GM19035 (cell line): ENCODE data around the gene CACNA1H.

Experiments used
- ATAC-seq: cut with Tn5 transposase; IDR thresholded peaks from one replicate; pipeline ENCODE4 v1.9.1; 2021; ENCODE audit not compliant: unreplicated experiment

Gene CACNA1H

DNA sequence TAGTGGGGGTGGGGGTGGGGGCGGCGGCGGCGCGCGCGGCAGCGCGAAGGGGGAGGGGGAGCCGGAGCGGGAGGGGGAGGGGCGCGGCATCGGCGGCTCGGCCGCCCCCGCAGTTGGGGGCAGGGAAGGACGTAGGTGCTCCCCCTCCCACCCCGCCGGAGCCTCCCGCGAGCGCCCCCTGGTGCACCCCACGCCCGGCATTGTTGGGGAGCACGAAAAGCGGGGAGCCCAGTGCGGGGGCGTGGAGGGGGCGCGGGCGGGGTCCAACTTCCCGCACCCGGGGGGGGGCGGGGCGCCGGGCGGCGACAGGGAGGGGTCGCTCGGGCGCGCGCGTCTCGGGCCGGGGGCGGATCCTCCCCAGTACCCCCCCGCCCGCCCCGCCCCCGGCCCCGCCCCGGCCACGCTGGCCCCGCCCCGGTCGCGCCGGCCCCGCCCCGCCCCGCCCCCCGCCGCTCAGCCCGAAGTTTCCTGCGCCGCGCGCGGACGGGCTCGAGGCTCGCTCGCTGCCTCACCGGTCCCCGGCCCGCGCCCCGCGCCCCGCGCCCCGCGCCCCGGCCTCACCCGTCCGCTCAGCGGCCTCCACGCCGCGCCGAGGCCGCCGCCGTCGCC, at the start of gene CACNA1H:
CACNA1H (plus strand) TSS at position 456 of the 609 bp plus-strand sequence. CDS start 632 bp downstream, outside the sequence.
- ATAC-seq: no peak

DNA sequence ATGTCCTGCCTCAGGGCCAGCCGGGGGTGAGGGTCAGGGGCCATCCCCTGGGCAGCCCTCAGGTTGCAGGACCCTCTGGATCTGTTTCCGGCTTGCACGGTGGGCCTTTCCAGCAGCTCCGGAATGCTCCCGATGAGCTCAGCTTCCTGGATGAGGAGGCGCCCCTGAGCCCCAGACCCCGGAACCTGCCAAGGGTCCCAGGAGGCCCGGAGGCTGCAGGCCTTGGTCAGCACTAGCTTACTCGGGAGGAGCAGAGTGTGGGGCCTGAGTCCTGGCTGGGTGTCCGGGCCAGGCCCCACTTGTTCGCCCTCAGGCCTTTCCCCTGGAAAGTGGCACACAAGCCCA, 49.3 kb upstream of the CACNA1H start:
- no peak for ATAC-seq

- ATAC-seq: no peak
Measured at GRCh38 chr16:1105888-1106620, 46.9 kb upstream of the CACNA1H start.

GRCh38 chr16:1106659-1107058, 46.2 kb upstream of the CACNA1H start:
- no peak for ATAC-seq

DNA sequence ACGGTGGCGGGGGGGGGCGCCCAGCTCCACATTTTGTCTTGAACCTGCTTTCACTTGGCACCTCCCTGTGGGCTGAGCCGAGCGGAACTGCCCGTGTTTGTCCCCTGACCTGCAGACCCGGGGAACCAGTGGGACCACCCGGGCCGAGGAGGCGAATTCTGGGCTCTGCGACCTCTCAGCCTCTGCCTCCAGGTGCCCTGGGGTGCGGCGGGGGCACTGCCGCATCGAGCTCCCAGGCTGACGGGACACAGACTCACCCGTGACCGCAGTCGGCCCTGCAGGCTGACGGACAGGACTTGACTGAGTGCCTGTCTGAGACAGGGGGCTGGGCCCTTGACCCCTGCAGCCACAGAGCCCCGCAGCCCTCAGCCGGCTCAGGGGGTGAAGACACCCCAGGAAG, 45.8 kb upstream of the CACNA1H start:
- no peak for ATAC-seq

DNA sequence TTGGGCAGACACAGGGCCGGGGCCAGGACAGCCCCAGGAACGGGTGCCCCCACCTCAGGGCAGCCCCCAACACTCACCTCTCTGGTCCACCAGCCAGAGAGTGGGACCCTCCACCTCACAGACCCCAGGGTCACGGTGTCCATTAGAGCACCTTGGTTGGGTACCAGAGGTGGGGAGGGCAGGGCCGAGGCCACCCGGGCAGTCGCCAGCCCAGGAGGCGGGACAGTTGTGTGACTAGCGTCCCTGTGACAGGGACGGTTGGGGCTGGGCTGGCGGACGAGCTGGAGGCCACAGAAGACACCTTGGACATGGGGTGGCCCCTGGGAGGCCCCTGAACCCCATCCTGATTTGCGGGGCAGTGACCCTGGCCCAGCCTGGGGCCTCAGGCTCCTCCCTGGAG, 45.2 kb upstream of the CACNA1H start:
- no peak for ATAC-seq

GRCh38 chr16:1108299-1109252, 44.3 kb upstream of the CACNA1H start:
- ATAC-seq: no peak

DNA sequence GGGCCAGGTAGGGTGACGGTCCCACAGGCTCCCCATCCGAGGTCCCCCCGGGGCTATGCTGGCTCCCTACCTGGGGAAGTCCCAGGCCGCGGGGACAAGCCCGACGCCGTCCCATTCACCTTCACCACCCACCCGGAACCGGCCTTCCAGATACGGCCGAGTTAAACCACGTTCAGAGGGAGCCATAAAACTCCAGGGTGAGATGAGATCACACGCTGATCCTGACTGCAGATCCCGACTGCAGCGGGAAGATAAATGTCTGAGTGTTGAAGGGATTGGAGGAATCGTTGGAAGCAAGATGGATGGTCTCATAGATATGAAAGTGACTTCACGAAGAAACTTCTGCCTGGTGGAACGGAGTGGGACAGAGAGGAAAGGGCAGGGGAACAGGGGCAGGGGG, 43.3 kb upstream of the CACNA1H start:
- ATAC-seq: no peak

GRCh38 chr16:1112506-1113184, 40.3 kb upstream of the CACNA1H start:
- no peak for ATAC-seq

DNA sequence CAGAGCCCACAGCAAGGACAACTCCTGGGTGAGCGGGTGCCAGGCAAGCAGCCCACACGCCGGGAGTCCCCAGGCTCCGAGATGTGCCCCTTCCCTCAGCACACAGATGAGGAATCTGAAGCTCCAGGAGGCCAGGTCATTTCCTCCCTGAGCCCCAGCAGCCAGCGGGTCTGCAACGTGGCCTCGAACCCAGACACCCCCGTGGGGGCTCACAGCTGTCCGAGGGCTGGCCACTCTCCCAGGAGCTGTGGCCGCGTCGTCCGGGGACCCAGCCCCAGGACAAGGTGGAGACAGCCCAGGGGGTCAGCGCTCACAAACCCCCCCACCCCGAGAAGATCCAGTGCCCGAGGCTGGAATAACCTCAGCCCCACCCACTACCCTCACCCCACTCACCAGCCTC, 39.4 kb upstream of the CACNA1H start:
- ATAC-seq: no peak

DNA sequence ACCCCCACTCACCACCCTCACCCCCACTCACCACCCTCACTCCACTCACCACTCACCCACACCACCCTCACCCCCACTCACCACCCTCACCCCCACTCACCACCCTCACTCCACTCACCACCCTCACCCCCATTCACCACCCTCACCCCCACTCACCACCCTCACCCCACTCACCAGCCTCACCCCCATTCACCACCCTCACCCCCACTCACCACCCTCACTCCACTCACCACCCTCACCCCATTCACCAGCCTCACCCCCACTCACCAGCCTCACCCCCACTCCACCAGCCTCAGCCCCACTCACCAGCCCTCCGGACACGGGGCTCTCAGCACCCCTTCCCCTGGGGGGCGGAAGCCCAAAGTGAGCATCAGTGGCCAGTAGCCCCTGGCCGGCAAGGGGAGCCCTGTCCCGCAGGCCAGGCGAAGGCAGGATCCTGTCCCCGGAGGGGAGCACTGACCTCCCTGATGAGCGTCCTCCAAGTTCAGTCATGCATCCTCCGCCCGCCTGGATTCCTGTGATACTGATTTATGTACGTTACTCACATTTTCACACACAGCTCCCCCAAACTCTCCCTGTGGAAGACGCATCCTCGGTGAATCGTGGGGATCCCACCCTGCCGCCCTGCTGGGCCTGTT, 38.9 kb upstream of the CACNA1H start:
- ATAC-seq: no peak

DNA sequence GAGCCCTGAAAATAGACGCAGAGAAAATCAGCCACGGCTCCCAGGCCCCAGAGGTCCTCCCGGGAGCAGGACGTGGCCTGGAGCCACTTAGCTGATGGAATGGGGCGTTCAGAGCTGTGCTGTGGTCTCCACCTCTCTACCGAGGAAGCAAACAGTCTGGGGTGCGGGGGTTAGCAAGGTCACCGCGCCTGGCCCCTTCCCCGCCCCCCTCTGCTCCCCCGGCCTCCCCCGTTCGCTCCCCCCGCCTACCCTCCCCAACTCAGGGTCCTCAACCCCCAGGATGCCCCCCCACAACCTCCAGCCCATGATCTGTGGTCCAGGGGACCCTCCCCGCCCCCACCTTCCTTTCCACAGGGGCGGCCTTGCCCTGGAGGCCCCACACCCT, 36.2 kb upstream of the CACNA1H start:
- ATAC-seq: no peak

GRCh38 chr16:1117176-1117900, 35.6 kb upstream of the CACNA1H start:
- no peak for ATAC-seq

GRCh38 chr16:1117926-1118325, 35.0 kb upstream of the CACNA1H start:
- no peak for ATAC-seq

DNA sequence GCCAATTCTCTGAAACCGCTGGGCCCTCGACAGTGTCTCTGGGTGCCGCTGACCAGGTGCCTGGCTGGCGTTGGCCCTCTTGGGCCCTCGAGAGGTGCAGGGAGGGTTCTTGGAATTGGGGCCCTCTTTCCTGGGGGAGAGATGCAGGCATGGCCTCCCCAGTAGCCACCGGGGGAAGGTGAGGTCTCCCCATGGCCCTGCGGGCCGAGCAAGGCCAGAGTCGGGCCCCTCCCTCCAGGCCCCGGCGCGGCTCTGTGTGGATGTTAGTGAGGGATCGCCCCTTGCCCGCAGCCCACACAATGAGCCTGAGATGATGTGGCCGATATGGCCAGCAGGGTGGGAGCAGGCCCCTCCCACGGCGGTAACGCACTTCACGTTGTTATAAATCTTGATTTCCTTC, 33.8 kb upstream of the CACNA1H start:
- no peak for ATAC-seq

- no peak for ATAC-seq
Measured at GRCh38 chr16:1119766-1120576, 32.9 kb upstream of the CACNA1H start.

DNA sequence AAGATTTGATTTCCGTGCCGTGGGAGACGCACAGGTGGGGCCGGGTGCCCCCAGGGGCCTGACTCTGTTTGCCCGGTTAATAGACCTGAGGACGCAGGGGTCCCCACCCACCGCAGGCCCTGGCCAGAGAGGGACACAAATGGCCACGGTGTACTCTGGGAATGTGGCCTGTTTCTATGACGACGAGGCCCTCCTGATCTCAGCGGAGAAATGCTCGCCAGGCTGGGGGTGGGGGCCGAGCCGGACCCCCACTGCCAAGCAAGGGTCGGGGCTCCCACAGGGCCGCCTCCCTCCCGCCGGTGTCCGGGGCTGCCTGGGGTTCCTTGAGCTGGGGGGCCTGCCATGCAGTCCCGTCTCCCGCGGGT, 32.3 kb upstream of the CACNA1H start:
- ATAC-seq: no peak

DNA sequence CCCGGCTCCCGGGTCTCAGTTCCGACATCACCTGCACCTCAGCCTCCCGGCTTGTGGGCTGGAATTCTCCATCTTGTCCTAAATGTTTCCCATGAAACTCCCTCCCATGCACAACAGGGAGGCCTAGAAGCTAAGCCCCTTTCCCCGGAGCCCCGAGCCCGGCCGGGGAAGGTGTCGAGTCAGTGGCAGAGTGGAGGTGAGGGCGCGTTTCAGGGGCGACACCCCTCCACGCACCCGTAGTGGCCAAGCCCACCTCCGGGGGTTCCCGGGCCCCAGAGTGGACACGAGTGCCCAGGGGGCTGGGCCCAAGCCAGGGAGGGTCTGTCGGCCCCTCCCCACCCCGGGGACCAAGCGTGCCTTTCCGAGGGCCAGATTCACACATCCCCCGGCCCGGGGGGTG, 31.9 kb upstream of the CACNA1H start:
- ATAC-seq: no peak

DNA sequence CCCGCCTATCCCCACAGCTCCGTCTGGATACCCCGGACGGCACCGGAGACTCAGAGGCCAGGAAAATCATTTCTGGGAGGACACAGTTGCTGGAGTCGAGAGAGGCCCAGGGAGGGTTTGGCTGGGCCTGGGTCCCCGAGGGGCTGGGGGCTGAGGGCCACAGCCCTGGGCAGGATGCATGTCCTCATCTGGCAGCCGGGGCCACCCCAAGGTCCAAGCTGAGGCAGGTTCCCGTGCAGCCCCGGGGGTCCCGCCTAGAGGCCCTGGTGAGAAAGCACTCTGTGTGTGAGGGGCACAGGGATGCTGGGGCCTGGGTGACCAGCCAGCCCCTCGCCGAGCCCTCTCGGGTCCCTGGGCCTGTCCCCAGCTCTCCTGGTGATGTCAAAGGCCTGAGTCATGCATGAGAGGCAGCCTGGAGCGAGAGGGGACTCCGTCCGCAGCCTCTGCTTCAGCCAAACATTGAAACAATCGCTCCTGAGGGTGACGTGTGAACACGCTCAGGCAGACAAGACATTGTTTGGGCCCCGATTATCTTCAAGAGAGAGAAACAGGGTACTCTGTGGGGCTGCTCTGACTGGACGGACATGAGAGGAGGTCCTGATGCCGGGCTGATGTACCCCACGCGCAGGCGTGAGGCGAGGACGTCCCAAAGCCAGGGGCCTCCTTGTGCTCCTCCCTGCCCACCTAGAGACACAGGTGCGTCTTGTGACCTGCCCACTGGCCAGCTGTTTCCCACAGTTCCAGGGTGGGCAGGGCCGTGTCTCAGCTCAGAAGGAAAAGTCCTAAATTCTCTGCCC, 31.1 kb upstream of the CACNA1H start:
- ATAC-seq: no peak
